CD4-positive, CD25-positive, alpha-beta regulatory T cell (primary cell): ENCODE results near the gene DIPK1B. TPM values are rescaled to one million over a fixed set of nuclear protein-coding genes. Genes with fewer than 3 reads are reported as not detected.

Experiments
- ATAC-seq, 2 donors: fragments of 150-1000 bp; cut with Tn5 transposase; one replicate each; pipeline ENCODE4 v1.10.0; 2021; ENCODE audit warnings: low read depth in 2 of 2, moderate number of reproducible peaks in 2 of 2, moderate library complexity in 1 of 2
- DNase-seq, 3 donors: peaks; one replicate each; pipeline versions ENCODE4 v3.0.0 to v3.0.0-alpha.2; 2012 to 2022; ENCODE audit warnings: mixed read lengths in 1 of 3
- H3K27ac ChIP-seq: one replicate; pipeline ENCODE4 v1.7.0; 2013; ENCODE audit warnings: mild to moderate bottlenecking, low read length; ENCODE audit not compliant: insufficient read depth, poor library complexity, severe bottlenecking
- H3K27me3 ChIP-seq: one replicate; pipeline ENCODE4 v1.7.0; 2013; ENCODE audit warnings: low read length; ENCODE audit not compliant: control insufficient read depth, insufficient read depth
- H3K36me3 ChIP-seq: one replicate; pipeline ENCODE4 v1.7.0; 2013; ENCODE audit warnings: mild to moderate bottlenecking, low read length, moderate library complexity; ENCODE audit not compliant: control insufficient read depth, insufficient read depth
- H3K4me1 ChIP-seq: 2 replicates; pipeline ENCODE4 v1.7.0; 2013; ENCODE audit warnings: mild to moderate bottlenecking, low read length; ENCODE audit not compliant: insufficient read depth, control insufficient read depth, poor library complexity, severe bottlenecking
- H3K4me3 ChIP-seq: one replicate; pipeline ENCODE4 v1.7.0; 2013; ENCODE audit warnings: low read depth, mild to moderate bottlenecking, low read length, moderate library complexity
- H3K9me3 ChIP-seq, 2 experiments: 1 replicate in 1 of 2; 2 replicates in 1 of 2; pipeline ENCODE4 v1.7.0; 2013; ENCODE audit warnings: low read length in 2 of 2, mild to moderate bottlenecking in 1 of 2, moderate library complexity in 1 of 2; ENCODE audit not compliant: control insufficient read depth in 2 of 2
- H3K27ac Mint-ChIP-seq, 3 donors: one replicate each; pipeline ENCODE4 v1.8.0; 2020 to 2022; ENCODE audit warnings: mild to moderate bottlenecking in 3 of 3, mixed read lengths in 3 of 3, moderate library complexity in 2 of 3
- H3K27me3 Mint-ChIP-seq: one replicate; pipeline ENCODE4 v1.8.0; 2022; ENCODE audit warnings: mild to moderate bottlenecking, mixed read lengths
- H3K36me3 Mint-ChIP-seq: one replicate; pipeline ENCODE4 v1.8.0; 2020; ENCODE audit warnings: mixed read lengths
- H3K4me1 Mint-ChIP-seq, 4 donors: one replicate each; pipeline ENCODE4 v1.8.0; 2020 to 2022; ENCODE audit warnings: mixed read lengths in 4 of 4, mild to moderate bottlenecking in 1 of 4
- H3K4me3 Mint-ChIP-seq, 4 donors: one replicate each; pipeline ENCODE4 v1.8.0; 2020 to 2022; ENCODE audit warnings: mild to moderate bottlenecking in 4 of 4, mixed read lengths in 4 of 4, moderate library complexity in 3 of 4
- H3K9me3 Mint-ChIP-seq, 7 donors: one replicate each; pipeline ENCODE4 v1.8.0; 2020 to 2022; ENCODE audit warnings: mixed read lengths in 7 of 7, mild to moderate bottlenecking in 3 of 7, moderate library complexity in 2 of 7
- polyA plus RNA-seq, 4 donors: library from polyadenylated mRNA; unstranded; fragments of 300-500 nt; fragmentation: Illumina TruSeq; gene quantifications; one replicate each; pipeline ENCODE4 v1.2.3, GENCODE V29; 2021
- total RNA-seq: library from RNA; stranded (reverse); gene quantifications from one replicate; pipeline ENCODE4 v1.2.3, GENCODE V29; 2022

DIPK1B gene
- total and polyA plus RNA-seq, 5 donors from 2014 or later: 0.16 to 1.3 TPM; not detected in 3

- Mint-ChIP-seq H3K36me3 (no peaks in the 10 kb centered on the region), H3K4me1 (peaks cover 0 to 5% (median 0%) of the 10 kb centered on the region in 4 donors), H3K4me3 (no peak overlapping the region), H3K9me3 (no peaks in the 10 kb centered on the region), H3K27me3 (no peaks in the 10 kb centered on the region), H3K27ac (no peak overlapping the region)
- Histone ChIP-seq H3K9me3 (no peaks in the 10 kb centered on the region), H3K4me3 (no peak overlapping the region), H3K27ac (no peak overlapping the region), H3K27me3 (no peaks in the 10 kb centered on the region), H3K36me3 (peaks cover 2% of the 10 kb centered on the region), H3K4me1 (no peaks in the 10 kb centered on the region)
- ATAC-seq (no peak), DNase-seq (no peak)
Measured at GRCh38 chr9:136676297-136676794, 36.0 kb upstream of the DIPK1B start.

DNA sequence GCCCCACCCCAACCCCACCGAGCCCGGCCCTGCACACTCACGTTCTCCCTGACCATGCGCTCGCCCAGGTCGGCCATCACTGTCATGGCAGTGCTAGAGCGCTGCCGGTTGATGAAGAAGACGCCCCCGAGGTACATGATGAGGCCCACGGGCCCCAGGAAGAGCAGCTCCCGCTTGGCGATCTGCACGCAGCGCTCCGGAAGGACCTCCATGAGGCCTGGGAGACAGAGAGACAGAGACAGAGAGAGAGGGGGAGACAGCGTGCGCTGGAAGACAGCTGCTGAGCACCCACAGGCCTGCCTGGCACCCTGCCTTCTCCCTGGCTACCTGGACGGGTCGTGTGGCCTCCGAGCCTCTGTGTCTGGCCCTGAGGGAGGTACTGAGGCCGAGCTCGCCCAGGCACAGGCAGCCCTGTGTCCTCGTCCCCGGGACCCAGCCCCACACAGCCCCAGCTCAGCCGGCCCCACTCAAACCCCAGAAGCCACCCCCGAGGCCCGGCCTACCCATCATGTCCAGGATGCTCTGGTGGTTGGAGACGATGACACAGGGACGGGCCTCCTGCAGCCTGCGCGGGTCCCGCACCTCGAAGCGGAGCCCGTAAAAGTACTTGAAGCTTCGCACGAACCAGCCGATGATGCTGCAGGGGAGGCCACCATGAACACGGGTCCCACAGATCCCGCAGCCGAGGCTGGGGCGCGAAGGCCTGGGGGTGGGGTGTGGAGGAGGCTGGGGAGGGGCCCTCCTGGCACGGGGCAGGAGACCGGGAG is 35.3 kb upstream of the DIPK1B start:
- no peak overlapping the region for H3K4me3 Mint-ChIP-seq
- no peaks in the 10 kb centered on the region for H3K36me3 Mint-ChIP-seq
- DNase-seq (no peak), ATAC-seq (no peak)
- H3K27ac Mint-ChIP-seq: no peak overlapping the region
- Histone ChIP-seq H3K9me3 (no peaks in the 10 kb centered on the region), H3K4me3 (no peak overlapping the region), H3K27ac (no peak overlapping the region), H3K27me3 (no peaks in the 10 kb centered on the region), H3K36me3 (peaks cover 2% of the 10 kb centered on the region), H3K4me1 (no peaks in the 10 kb centered on the region)
- peaks cover 0 to 5% (median 0%) of the 10 kb centered on the region in 4 donors for H3K4me1 Mint-ChIP-seq
- H3K9me3 Mint-ChIP-seq: no peaks in the 10 kb centered on the region
- no peaks in the 10 kb centered on the region for H3K27me3 Mint-ChIP-seq

DNA sequence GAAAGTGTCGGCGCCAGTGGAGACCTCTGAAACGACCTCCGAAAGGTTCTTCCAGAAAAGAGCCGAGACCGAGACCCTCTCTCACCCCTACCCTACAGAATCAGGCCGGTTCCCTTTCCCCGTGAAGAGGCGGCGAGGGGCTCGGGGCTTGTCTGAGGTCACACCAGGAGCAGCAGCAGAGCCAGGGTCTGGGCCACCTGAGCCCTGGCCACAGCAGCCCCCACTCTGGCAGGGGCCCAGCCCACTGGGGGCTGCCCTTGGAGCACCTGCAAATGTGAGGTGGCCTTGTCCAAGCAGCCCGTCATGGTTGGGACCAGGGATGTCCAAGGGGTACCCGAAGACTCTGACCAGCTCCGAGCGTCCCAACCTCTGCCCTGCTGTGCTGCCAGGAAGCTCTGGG is 34.3 kb upstream of the DIPK1B start:
- Histone ChIP-seq H3K27ac (no peak overlapping the region), H3K4me3 (no peak overlapping the region), H3K36me3 (peaks cover 2% of the 10 kb centered on the region), H3K9me3 (no peaks in the 10 kb centered on the region), H3K27me3 (no peaks in the 10 kb centered on the region), H3K4me1 (no peaks in the 10 kb centered on the region)
- DNase-seq: no peak
- Mint-ChIP-seq H3K27ac (no peak overlapping the region), H3K4me3 (no peak overlapping the region), H3K27me3 (no peaks in the 10 kb centered on the region), H3K36me3 (no peaks in the 10 kb centered on the region), H3K4me1 (peaks cover 0 to 5% (median 0%) of the 10 kb centered on the region in 4 donors), H3K9me3 (no peaks in the 10 kb centered on the region)
- ATAC-seq: no peak

DNA sequence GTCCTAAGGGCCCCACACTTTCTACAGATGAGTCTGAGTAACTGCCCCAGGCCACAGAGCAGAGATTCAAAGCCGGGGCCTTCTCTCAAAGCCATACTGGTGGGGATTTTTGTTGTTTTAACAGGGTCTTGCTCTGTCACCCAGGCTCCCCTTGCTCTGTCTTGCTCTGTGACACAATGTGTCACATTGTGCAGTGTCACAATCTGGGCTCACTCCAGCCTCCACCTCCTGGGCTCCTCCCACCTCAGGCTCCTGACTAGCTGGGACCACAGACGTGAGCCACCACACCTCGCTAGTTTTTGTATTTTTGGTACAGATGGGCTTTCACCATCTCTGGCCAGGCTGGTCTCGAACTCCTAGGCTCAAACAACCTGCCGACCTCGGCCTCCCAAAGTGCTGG is 33.7 kb upstream of the DIPK1B start:
- no peak for ATAC-seq
- Mint-ChIP-seq H3K9me3 (no peaks in the 10 kb centered on the region), H3K27ac (no peak overlapping the region)

DNA sequence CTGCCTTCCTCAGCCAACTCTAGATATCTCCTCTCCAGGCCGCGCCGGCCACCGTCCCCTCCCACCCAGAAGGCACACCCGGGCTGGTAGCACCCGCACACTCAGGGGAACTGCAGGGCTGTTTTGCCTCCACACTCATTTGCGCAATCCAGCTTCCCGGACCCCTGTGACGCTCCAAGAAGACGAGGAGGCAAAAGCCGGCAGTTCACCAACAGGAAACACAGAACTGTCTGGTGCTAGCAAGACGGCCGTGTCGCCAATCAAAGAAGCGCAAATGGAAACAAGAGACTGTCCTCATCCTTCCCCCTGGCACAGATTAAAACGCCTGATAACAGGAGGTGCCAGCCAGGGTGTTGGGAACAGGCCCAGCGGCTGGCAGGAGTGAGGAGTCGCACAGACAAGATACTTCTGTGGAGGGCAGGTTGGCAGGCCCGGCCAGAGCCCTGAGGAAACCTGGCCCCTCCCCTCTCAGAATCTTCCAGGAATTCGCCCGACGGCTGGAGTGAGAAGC is 32.9 kb upstream of the DIPK1B start:
- DNase-seq: no peak
- H3K27ac ChIP-seq: no peak overlapping the region

More for the DNA sequence above, 33.7 kb upstream of the DIPK1B start:
- Histone ChIP-seq H3K27me3 (no peaks in the 10 kb centered on the region), H3K36me3 (peaks cover 2% of the 10 kb centered on the region), H3K27ac (no peak overlapping the region), H3K4me3 (no peak overlapping the region), H3K4me1 (no peaks in the 10 kb centered on the region), H3K9me3 (no peaks in the 10 kb centered on the region)
- Mint-ChIP-seq H3K36me3 (no peaks in the 10 kb centered on the region), H3K27me3 (no peaks in the 10 kb centered on the region), H3K4me1 (peaks cover 0 to 5% (median 0%) of the 10 kb centered on the region in 4 donors), H3K4me3 (no peak overlapping the region)
- no peak for DNase-seq

GRCh38 chr9:136681029-136681428 is 31.3 kb upstream of the DIPK1B start:
- Histone ChIP-seq H3K36me3 (peaks cover 2% of the 10 kb centered on the region), H3K4me1 (peaks cover 9% of the 10 kb centered on the region), H3K27me3 (no peaks in the 10 kb centered on the region), H3K9me3 (no peaks in the 10 kb centered on the region), H3K27ac (no peak overlapping the region), H3K4me3 (no peak overlapping the region)
- DNase-seq (no peak), ATAC-seq (no peak)
- peaks cover 0 to 8% (median 0%) of the 10 kb centered on the region in 4 donors for H3K4me1 Mint-ChIP-seq
- no peak overlapping the region for H3K4me3 Mint-ChIP-seq
- no peaks in the 10 kb centered on the region for H3K27me3 Mint-ChIP-seq
- H3K36me3 Mint-ChIP-seq: no peaks in the 10 kb centered on the region
- H3K27ac Mint-ChIP-seq: peak overlapping the region in 1 of 3 donors; percentile 66
- no peaks in the 10 kb centered on the region for H3K9me3 Mint-ChIP-seq

More for the DNA sequence above, 32.9 kb upstream of the DIPK1B start:
- Histone ChIP-seq H3K36me3 (peaks cover 2% of the 10 kb centered on the region), H3K27me3 (no peaks in the 10 kb centered on the region), H3K4me3 (no peak overlapping the region), H3K9me3 (no peaks in the 10 kb centered on the region), H3K4me1 (no peaks in the 10 kb centered on the region)
- ATAC-seq: no peak
- Mint-ChIP-seq H3K27ac (no peak overlapping the region), H3K36me3 (no peaks in the 10 kb centered on the region), H3K9me3 (no peaks in the 10 kb centered on the region), H3K27me3 (no peaks in the 10 kb centered on the region), H3K4me3 (no peak overlapping the region), H3K4me1 (peaks cover 0 to 5% (median 0%) of the 10 kb centered on the region in 4 donors)

DNA sequence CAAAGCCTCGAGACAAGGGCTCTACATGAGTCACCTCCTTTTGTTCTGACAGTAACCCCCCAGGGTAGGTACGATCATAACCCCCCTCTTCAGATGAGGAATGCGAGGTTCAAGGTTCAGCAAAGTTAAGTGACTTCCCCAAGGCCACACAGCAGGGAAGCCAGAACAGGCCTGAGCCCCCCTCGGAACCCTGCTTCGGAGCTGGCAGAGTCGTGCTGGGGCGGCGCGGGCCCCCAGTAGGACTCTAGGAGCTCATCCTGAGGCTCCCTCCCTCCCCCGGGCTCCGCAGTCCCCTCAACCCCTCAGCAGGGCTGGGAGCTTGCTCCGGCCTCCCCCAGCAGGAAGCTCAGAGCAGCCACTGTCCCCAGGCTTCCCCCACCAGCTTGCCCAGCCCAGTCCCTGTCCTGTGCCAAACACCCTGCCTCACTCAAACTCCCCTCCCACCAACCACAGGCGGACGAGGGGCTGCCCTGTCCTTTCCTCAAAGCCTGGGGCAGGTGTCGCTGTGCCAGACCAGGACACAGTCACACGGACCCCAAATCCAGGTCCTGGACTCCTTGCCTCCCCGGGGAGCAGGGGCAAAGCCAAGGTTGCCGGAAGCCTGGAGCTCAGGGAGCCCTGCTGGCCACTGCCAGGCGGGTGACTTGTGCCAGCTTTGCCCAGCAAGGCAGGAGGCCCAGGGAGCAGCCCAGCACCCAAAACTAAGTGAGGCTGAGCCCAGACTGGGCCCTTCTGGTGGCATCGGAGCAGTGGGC is 30.2 kb upstream of the DIPK1B start:
- H3K27ac Mint-ChIP-seq: no peak overlapping the region

More for the DNA sequence above, 30.2 kb upstream of the DIPK1B start:
- no peaks in the 10 kb centered on the region for H3K9me3 ChIP-seq
- H3K4me3 ChIP-seq: no peak overlapping the region
- H3K27ac ChIP-seq: no peak overlapping the region
- DNase-seq (no peak), ATAC-seq (no peak)
- Mint-ChIP-seq H3K4me3 (no peak overlapping the region), H3K27me3 (no peaks in the 10 kb centered on the region), H3K9me3 (no peaks in the 10 kb centered on the region), H3K36me3 (no peaks in the 10 kb centered on the region), H3K4me1 (peaks cover 0 to 11% (median 0%) of the 10 kb centered on the region in 4 donors)
- H3K27me3 ChIP-seq: no peaks in the 10 kb centered on the region
- peaks cover 15% of the 10 kb centered on the region for H3K4me1 ChIP-seq
- no peaks in the 10 kb centered on the region for H3K36me3 ChIP-seq
